Upper lobe of left lung (tissue), 4 donors: ENCODE measurements around the gene DCST1.

Experiments
- CTCF ChIP-seq, 6 experiments: fragments of 450-650 bp in 4 of 6; fragments of 200-600 bp in 2 of 6; sonication (generic) in 2 of 6; IDR thresholded peaks; one replicate each; pipeline ENCODE4 v1.5.1; 2016 to 2019; ENCODE audit warnings: antibody characterized with exemption in 6 of 6
- POLR2A ChIP-seq, 4 donors: fragments of 450-650 bp; IDR thresholded peaks; one replicate each; pipeline ENCODE4 v1.5.1; 2016 to 2017; ENCODE audit warnings: antibody characterized with exemption in 4 of 4, mild to moderate bottlenecking in 2 of 4
- POLR2AphosphoS5 ChIP-seq, 2 donors: sonication (generic); formaldehyde crosslinking; IDR thresholded peaks; one replicate each; pipeline ENCODE4 v1.5.1; 2017; ENCODE audit warnings: antibody characterized with exemption in 2 of 2

DNA sequence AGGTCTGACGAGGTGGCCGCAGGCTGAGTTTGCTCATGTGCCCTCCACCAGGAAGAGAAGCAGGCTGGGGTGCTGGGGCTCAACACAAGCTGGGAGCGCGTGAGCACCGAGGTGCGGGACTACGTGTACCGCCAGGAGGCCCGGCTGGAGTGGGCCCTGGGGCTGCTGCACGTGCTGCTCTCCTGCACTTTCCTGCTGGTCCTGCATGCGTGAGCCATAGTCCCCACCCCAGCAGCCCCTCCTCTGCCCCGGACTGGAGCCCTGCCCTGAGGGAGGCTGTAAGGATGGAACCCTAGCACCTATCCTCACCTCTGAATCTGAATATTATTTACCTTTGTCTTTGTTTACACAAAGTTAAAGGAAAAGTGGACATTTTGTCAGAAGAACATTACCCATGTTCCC, 9.7 kb downstream of the DCST1 start:
- no peak for TF ChIP-seq CTCF (IDR thresholded peaks at IDR 0.05)
- no peak for TF ChIP-seq POLR2A (IDR thresholded peaks at IDR 0.05)
- TF ChIP-seq POLR2AphosphoS5 (IDR thresholded peaks at IDR 0.05) = no peak
